Stimulated activated naive B cell treated with anti-CD40 and anti-IgM and Interleukin-4, amounts not matched to agents 10 μg/mL and 1 μg/mL and 100 μg/mL, for 72 hours (primary cell): ENCODE data around the gene PUM1.
"Not testable (repeated sequence)": the region's sequence is repeated elsewhere in the genome, so short reads cannot be mapped to it uniquely, and the experiment has no call there.

Experiments
- ATAC-seq, 2 donors: fragments of 150-1000 bp; cut with Tn5 transposase; replicated peaks; 2 replicates each; pipeline ENCODE4 v1.10.0; 2021; ENCODE audit warnings: moderate library complexity in 1 of 2
- DNase-seq: peaks from one replicate; pipeline ENCODE4 v3.0.0; 2021
- H3K27ac Mint-ChIP-seq: one replicate; pipeline ENCODE4 v1.8.0; 2022; ENCODE audit warnings: mild to moderate bottlenecking, mixed read lengths
- H3K27me3 Mint-ChIP-seq, 2 donors: one replicate each; pipeline ENCODE4 v1.8.0; 2022; ENCODE audit warnings: mixed read lengths in 2 of 2
- H3K36me3 Mint-ChIP-seq, 2 donors: one replicate each; pipeline ENCODE4 v1.8.0; 2022; ENCODE audit warnings: mixed read lengths in 2 of 2, mild to moderate bottlenecking in 1 of 2
- H3K4me1 Mint-ChIP-seq, 2 donors: one replicate each; pipeline ENCODE4 v1.8.0; 2022; ENCODE audit warnings: mixed read lengths in 2 of 2, mild to moderate bottlenecking in 1 of 2
- H3K4me3 Mint-ChIP-seq, 2 donors: one replicate each; pipeline ENCODE4 v1.8.0; 2022; ENCODE audit warnings: mild to moderate bottlenecking in 2 of 2, mixed read lengths in 2 of 2, moderate library complexity in 1 of 2
- H3K9me3 Mint-ChIP-seq, 2 donors: one replicate each; pipeline ENCODE4 v1.8.0; 2022; ENCODE audit warnings: mixed read lengths in 2 of 2, mild to moderate bottlenecking in 1 of 2

The PUM1 gene

GRCh38 chr1:30966690-30967369 is 98.7 kb downstream of the PUM1 start:
- H3K36me3 Mint-ChIP-seq = peaks cover 48 to 63% of the 10 kb centered on the region in 2 donors
- DNase-seq (no peak), ATAC-seq (no peak)
- H3K27me3 Mint-ChIP-seq = no peaks in the 10 kb centered on the region
- peak overlapping the region; percentile 28 for H3K27ac Mint-ChIP-seq
- no peaks in the 10 kb centered on the region for H3K9me3 Mint-ChIP-seq
- H3K4me1 Mint-ChIP-seq = peaks cover 6 to 29% of the 10 kb centered on the region in 2 donors
- H3K4me3 Mint-ChIP-seq = no peak overlapping the region

- no peak for DNase-seq
- peaks cover 5 to 27% of the 10 kb centered on the region in 2 donors for H3K4me1 Mint-ChIP-seq
- ATAC-seq = no peak
- no peak overlapping the region for H3K4me3 Mint-ChIP-seq
- H3K36me3 Mint-ChIP-seq = peaks cover 47 to 65% of the 10 kb centered on the region in 2 donors
- H3K27ac Mint-ChIP-seq = peak overlapping the region; percentile 76
- no peaks in the 10 kb centered on the region for H3K9me3 Mint-ChIP-seq
- no peaks in the 10 kb centered on the region for H3K27me3 Mint-ChIP-seq
Observed at GRCh38 chr1:30965924-30966599, 99.5 kb downstream of the PUM1 start.

- no peaks in the 10 kb centered on the region for H3K27me3 Mint-ChIP-seq
- H3K4me3 Mint-ChIP-seq = no peak overlapping the region
- no peaks in the 10 kb centered on the region for H3K9me3 Mint-ChIP-seq
- H3K4me1 Mint-ChIP-seq = peaks cover 4 to 24% of the 10 kb centered on the region in 2 donors
- ATAC-seq (no peak), DNase-seq (no peak)
- peaks cover 45 to 71% of the 10 kb centered on the region in 2 donors for H3K36me3 Mint-ChIP-seq
- peak overlapping the region; percentile 77 for H3K27ac Mint-ChIP-seq
Observed at GRCh38 chr1:30964706-30965105, 100.8 kb downstream of the PUM1 start.

DNA sequence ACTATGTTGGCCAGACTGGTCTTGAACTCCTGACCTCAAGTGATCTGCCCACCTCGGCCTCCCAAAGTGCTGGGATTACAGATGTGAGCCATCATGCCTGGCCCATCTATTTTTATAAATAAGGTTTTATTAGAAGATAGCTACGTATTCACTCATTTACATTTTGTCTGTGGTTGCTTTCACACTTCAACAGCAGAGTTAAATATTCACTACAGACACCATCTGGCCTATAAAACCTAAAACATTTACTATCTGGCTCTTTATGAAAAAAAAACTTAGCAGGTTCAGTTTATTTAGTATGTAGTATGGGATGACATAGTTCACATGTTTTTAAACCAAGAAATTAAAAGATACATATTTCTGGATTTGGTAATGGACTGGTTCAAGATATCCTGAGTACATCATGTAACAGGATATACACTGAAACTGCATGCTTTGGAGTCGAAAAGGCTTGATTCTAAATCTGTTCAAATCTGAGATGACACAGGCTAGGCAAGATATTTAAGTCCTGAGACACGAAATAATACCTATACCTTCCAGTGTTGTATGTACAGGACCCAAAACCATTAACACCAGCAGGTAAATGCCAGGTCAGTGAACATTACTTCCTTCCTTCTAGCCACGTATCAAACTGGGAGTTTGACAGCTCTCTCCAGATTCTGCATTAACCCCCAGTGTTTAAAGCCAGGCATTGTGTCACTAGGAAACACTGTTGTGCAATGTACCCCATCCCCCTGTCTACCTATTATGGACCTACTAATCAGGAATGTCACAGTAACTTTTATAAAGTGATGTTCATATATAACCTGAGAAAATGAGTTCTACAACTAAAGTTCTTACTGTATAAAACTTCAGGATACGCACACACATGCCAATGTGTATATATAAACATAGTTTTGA is 102.7 kb downstream of the PUM1 start:
- peaks cover 37 to 69% of the 10 kb centered on the region in 2 donors for H3K36me3 Mint-ChIP-seq
- no peaks in the 10 kb centered on the region for H3K27me3 Mint-ChIP-seq

DNA sequence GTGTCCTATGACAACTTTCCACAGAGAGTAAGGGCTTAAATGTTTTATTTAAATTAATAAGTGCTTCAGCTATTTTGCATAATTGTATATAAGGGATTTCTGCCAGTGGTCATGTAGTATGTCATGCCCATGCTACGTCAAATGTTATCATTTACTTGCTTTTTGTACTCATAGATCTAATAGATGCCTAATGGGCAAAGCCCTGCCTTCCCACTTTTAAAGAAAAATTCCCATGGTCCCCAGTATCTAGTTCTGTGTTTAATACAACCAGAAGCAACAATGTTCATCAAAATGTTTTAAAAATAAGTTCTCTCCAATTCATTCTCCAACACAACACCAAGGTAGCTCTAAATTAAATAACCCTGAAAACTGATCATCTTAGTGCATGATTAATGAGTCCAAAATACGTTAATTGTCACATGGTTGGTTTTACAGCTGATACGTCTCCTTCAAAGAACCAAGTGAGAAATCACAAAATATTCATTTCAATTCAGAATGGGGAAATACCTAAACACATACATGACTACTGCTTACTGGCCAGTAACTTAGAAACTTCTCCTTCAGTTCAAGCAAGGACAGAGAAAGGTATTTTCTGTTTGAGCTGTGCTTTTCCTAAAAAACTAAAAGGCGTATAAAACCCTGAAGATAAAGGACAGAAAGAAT is 107.8 kb downstream of the PUM1 start:
- Mint-ChIP-seq H3K27me3 (no peaks in the 10 kb centered on the region), H3K4me3 (peak overlapping the region; percentile 7 to 21), H3K4me1 (peaks cover 9 to 30% of the 10 kb centered on the region in 2 donors), H3K36me3 (peaks cover 33 to 58% of the 10 kb centered on the region in 2 donors), H3K9me3 (no peaks in the 10 kb centered on the region), H3K27ac (peak overlapping the region; percentile 52)
- ATAC-seq = peak; percentile 92 to 98
- no peak for DNase-seq

More for the DNA sequence above, 102.7 kb downstream of the PUM1 start:
- ATAC-seq (no peak), DNase-seq (no peak)
- H3K27ac Mint-ChIP-seq = peak overlapping the region; percentile 27
- peaks cover 9 to 35% of the 10 kb centered on the region in 2 donors for H3K4me1 Mint-ChIP-seq
- no peaks in the 10 kb centered on the region for H3K9me3 Mint-ChIP-seq
- H3K4me3 Mint-ChIP-seq = no peak overlapping the region

- no peak overlapping the region for H3K27ac Mint-ChIP-seq
- peaks cover 11 to 29% of the 10 kb centered on the region in 2 donors for H3K4me1 Mint-ChIP-seq
- no peaks in the 10 kb centered on the region for H3K27me3 Mint-ChIP-seq
- no peak for DNase-seq
- H3K4me3 Mint-ChIP-seq = no peak overlapping the region
- no peaks in the 10 kb centered on the region for H3K9me3 Mint-ChIP-seq
- ATAC-seq = no peak
- H3K36me3 Mint-ChIP-seq = peaks cover 40 to 65% of the 10 kb centered on the region in 2 donors
Observed at GRCh38 chr1:30955448-30956015, 110.0 kb downstream of the PUM1 start.

- Mint-ChIP-seq H3K27me3 (no peaks in the 10 kb centered on the region), H3K4me1 (peaks cover 16 to 24% of the 10 kb centered on the region in 2 donors), H3K9me3 (no peaks in the 10 kb centered on the region), H3K36me3 (peaks cover 41 to 60% of the 10 kb centered on the region in 2 donors), H3K4me3 (no peak overlapping the region), H3K27ac (peak overlapping the region; percentile 31)
- ATAC-seq (no peak), DNase-seq (no peak)
Observed at GRCh38 chr1:30953685-30954084, 111.8 kb downstream of the PUM1 start.

DNA sequence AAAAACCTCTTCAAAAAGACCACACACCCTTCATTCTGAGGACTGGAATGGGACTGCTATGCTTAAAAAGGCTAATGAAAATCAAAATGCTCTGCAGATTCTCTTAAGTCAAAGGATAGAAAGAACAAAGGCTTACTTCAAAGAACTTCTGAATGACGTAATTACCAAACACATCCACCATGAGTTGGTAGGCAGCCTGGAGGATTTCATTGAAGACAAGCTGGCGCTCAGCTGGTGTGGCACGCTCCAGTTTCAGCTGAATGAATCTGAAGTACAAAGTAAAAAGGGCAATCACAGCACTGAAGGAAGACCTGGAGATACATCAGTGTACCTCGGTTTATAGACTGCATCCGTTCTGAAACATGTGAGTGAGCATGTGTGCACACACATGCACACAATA is 113.4 kb downstream of the PUM1 start:
- no peak overlapping the region for H3K27ac Mint-ChIP-seq
- ATAC-seq = no peak
- no peaks in the 10 kb centered on the region for H3K27me3 Mint-ChIP-seq
- peaks cover 10 to 18% of the 10 kb centered on the region in 2 donors for H3K4me1 Mint-ChIP-seq
- H3K36me3 Mint-ChIP-seq = peaks cover 48 to 66% of the 10 kb centered on the region in 2 donors
- no peaks in the 10 kb centered on the region for H3K9me3 Mint-ChIP-seq
- no peak overlapping the region for H3K4me3 Mint-ChIP-seq
- DNase-seq = no peak

DNA sequence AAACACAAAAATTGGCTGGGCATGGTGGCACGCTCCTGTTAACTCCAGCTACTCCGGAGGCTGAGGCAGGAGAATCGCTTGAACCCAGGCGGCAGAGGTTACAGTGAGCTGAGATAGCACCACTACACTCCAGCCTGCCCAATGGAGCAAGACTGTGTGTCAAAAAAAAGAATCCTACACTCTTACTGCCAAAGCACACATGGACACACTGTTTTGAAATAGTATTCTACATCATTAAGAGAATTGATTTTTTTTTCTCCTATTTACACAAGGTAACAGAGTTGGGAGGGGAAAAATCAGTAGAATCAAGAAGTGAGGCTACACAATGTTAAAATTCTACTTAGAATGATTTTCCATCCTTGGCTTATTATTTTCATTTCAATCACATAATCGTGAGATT is 114.8 kb downstream of the PUM1 start:
- ATAC-seq (no peak), DNase-seq (no peak)
- H3K36me3 Mint-ChIP-seq = peaks cover 47 to 61% of the 10 kb centered on the region in 2 donors
- no peak overlapping the region for H3K4me3 Mint-ChIP-seq
- no peaks in the 10 kb centered on the region for H3K27me3 Mint-ChIP-seq
- H3K27ac Mint-ChIP-seq = no peak overlapping the region
- no peaks in the 10 kb centered on the region for H3K9me3 Mint-ChIP-seq
- H3K4me1 Mint-ChIP-seq = peaks cover 10 to 18% of the 10 kb centered on the region in 2 donors

DNA sequence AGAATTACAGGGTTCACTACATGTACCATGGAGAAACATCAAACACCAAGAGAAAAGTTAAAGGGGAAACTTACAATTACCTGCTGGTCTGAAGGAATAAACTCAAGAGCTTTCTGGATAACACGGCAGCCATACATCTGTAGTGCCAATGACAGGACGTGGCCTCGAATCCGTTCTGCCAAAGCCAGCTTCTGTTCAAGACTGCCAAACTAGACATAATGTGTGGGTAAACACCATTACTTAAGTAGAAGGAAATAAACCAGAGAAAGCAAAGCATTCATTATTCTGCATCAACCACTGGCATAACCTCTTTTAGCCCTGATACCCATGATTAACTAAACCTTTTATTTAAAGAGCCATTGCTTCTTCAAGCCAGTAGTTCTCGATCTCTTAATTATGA is 115.5 kb downstream of the PUM1 start:
- Mint-ChIP-seq H3K36me3 (peaks cover 47 to 64% of the 10 kb centered on the region in 2 donors), H3K9me3 (no peaks in the 10 kb centered on the region), H3K4me3 (no peak overlapping the region), H3K4me1 (peaks cover 10 to 18% of the 10 kb centered on the region in 2 donors), H3K27ac (no peak overlapping the region), H3K27me3 (no peaks in the 10 kb centered on the region)
- ATAC-seq (no peak), DNase-seq (no peak)

GRCh38 chr1:30949487-30949838 is 116.1 kb downstream of the PUM1 start:
- peaks cover 43 to 63% of the 10 kb centered on the region in 2 donors for H3K36me3 Mint-ChIP-seq

DNA sequence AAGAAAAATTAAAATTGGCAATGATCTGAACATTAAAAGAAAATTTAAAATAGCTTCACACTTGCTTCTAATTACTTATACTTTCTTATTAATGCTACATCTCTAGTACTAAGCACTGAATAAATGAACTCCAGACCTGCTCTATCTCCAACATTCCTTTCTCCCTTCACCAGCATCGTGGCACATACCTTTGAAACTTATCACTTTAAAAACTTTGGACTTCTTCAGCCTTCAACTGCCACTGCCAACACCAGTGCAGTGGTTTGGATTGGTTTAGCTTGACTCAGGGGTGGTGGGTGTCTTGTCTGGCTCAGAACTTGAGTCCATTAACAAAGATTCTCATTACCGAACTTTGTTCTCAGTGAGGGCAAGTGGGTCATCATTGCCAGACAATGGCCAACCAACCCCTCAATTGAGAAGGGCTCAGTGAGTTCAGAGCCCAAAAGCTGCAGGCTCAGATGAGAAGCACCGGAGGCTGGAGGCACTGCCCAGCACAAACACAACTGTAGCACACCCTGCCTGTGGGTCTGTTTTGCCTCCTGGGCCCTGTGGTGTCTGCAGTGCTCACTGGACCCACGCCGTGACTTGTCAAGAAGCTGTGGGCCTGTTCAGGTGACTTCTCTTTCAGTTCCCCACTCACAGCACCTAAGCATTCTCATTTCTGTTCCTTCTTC is 116.6 kb downstream of the PUM1 start:
- Mint-ChIP-seq H3K27ac (peak overlapping the region; percentile 28), H3K4me1 (peaks cover 10 to 18% of the 10 kb centered on the region in 2 donors), H3K36me3 (peaks cover 47 to 63% of the 10 kb centered on the region in 2 donors)
- not testable (repeated sequence) for H3K9me3 Mint-ChIP-seq, DNase-seq, H3K4me3 Mint-ChIP-seq, H3K27me3 Mint-ChIP-seq
- ATAC-seq = peak; percentile 84 to 89

More at GRCh38 chr1:30949487-30949838, 116.1 kb downstream of the PUM1 start:
- not testable (repeated sequence) for H3K4me3 Mint-ChIP-seq, H3K9me3 Mint-ChIP-seq, DNase-seq, H3K27me3 Mint-ChIP-seq
- Mint-ChIP-seq H3K4me1 (peaks cover 10 to 18% of the 10 kb centered on the region in 2 donors), H3K27ac (peak overlapping the region; percentile 77)
- peak; percentile 54 to 67 for ATAC-seq

- no peak for DNase-seq
- H3K4me1 Mint-ChIP-seq = peaks cover 10 to 18% of the 10 kb centered on the region in 2 donors
- no peak for ATAC-seq
- H3K4me3 Mint-ChIP-seq = no peak overlapping the region
- no peaks in the 10 kb centered on the region for H3K27me3 Mint-ChIP-seq
- peak overlapping the region; percentile 28 for H3K27ac Mint-ChIP-seq
- H3K36me3 Mint-ChIP-seq = peaks cover 47 to 65% of the 10 kb centered on the region in 2 donors
- H3K9me3 Mint-ChIP-seq = no peaks in the 10 kb centered on the region
Observed at GRCh38 chr1:30948278-30948677, 117.2 kb downstream of the PUM1 start.
